ENCODE measurements around the gene SELENOF.

SELENOF gene

GRCh38 chr1:86913896-86914600 lies at the start of gene SELENOF:
Gene SELENOF, minus strand, starts transcription at chr1:86914126. Its CDS starts 15 bp downstream, at chr1:86914111.
- peak; percentile 99 for DNase-seq

- DNase-seq: no peak
Observed at GRCh38 chr1:86960548-86960947, 46.6 kb upstream of the SELENOF start.

GRCh38 chr1:86957221-86957620 lies 43.3 kb upstream of the SELENOF start:
- no peak for DNase-seq

GRCh38 chr1:86956221-86956620 lies 42.3 kb upstream of the SELENOF start:
- DNase-seq: no peak

GRCh38 chr1:86955678-86956077 lies 41.8 kb upstream of the SELENOF start:
- no peak for DNase-seq

- no peak for DNase-seq
Observed at GRCh38 chr1:86953167-86953566, 39.2 kb upstream of the SELENOF start.

GRCh38 chr1:86951430-86951829 lies 37.5 kb upstream of the SELENOF start:
- no peak for DNase-seq

- no peak for DNase-seq
Observed at GRCh38 chr1:86950712-86951419, 36.9 kb upstream of the SELENOF start.

- DNase-seq: no peak
Observed at GRCh38 chr1:86948212-86948611, 34.3 kb upstream of the SELENOF start.

- no peak for DNase-seq
Observed at GRCh38 chr1:86942743-86943142, 28.8 kb upstream of the SELENOF start.

- no peak for DNase-seq
Observed at GRCh38 chr1:86942042-86942441, 28.1 kb upstream of the SELENOF start.

GRCh38 chr1:86940599-86940998 lies 26.7 kb upstream of the SELENOF start:
- DNase-seq: no peak

- DNase-seq: no peak
Observed at GRCh38 chr1:86939406-86939805, 25.5 kb upstream of the SELENOF start.

GRCh38 chr1:86938855-86939254 lies 24.9 kb upstream of the SELENOF start:
- no peak for DNase-seq

GRCh38 chr1:86938450-86938849 lies 24.5 kb upstream of the SELENOF start:
- DNase-seq: no peak

GRCh38 chr1:86933562-86934377 lies 19.8 kb upstream of the SELENOF start:
- DNase-seq: no peak

- no peak for DNase-seq
Observed at GRCh38 chr1:86933051-86933450, 19.1 kb upstream of the SELENOF start.

- no peak for DNase-seq
Observed at GRCh38 chr1:86928819-86929218, 14.9 kb upstream of the SELENOF start.

- DNase-seq: no peak
Observed at GRCh38 chr1:86926883-86927282, 13.0 kb upstream of the SELENOF start.

GRCh38 chr1:86925742-86926141 lies 11.8 kb upstream of the SELENOF start:
- DNase-seq: no peak

- DNase-seq: no peak
Observed at GRCh38 chr1:86924324-86924960, 10.5 kb upstream of the SELENOF start.

- no peak for DNase-seq
Observed at GRCh38 chr1:86922445-86922844, 8.5 kb upstream of the SELENOF start.

GRCh38 chr1:86916752-86917151 lies 2.8 kb upstream of the SELENOF start:
- DNase-seq: no peak
